Measurements from ENCODE around the gene SGPP2.

Gene SGPP2

GRCh38 chr2:222526480-222527277 is 102.3 kb downstream of the SGPP2 start:
- no peak for DNase-seq

GRCh38 chr2:222532315-222532714 is 108.0 kb downstream of the SGPP2 start:
- DNase-seq = no peak

- peak; percentile 54 for DNase-seq
Measured at GRCh38 chr2:222535477-222535876, 111.1 kb downstream of the SGPP2 start.

DNA sequence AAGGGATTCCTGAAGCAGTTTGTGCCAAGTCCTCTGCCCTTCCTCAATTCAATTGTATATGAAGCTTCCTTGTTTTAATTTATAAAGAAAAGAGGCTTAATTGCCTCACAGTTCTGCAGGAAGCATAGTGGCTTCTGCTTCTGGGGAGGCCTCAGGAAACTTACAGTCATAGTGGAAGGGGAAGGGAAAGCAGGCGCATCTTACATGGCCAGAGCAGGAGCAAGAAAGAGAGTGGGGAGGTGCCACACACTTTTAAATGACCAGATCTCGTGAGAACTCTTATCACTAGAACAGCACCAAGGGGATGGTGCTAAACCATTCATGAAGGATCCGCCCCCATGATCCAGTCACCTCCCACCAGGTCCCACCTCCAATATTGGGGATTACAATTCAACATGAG is 114.2 kb downstream of the SGPP2 start:
- no peak for DNase-seq

DNA sequence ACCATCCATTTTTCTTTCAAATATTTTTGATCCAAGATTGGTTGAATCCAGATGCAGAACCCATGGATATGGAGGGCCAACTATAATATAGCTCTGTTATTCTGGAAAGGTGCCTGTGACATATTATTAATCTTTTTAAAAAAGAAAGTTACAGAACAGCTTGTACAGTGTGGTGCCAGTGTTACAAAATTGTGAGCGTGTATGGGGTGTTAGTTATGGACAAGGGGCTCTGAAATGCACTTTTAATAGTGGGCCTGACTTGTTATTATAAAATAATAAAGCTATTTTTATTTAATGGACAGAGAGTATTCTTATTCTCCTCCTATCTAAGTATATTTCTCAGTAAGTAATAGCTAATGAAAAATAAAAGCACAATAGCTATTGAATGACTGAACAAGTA is 120.3 kb downstream of the SGPP2 start:
- no peak for DNase-seq

- peak; percentile 28 for DNase-seq
Measured at GRCh38 chr2:222545823-222546795, 121.8 kb downstream of the SGPP2 start.

DNA sequence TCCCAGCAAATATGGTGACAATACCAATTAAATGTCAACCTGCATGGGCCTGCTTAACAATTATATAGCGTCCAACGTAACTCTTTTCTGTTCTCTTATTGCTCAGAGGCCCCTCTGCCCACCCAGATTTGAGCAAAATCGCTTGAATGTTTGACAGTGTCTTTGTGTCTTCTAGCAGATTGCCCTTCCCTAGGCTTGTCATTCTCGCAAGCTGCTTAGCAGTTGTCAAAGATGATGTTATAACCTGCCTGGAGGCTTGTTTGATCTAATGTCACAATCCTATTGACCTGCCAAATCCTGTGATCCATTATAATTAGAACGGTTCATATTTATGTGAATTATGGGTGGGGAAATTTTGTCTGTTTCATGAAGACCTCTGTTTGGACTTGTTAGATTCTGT is 122.7 kb downstream of the SGPP2 start:
- peak; percentile 54 for DNase-seq

- peak; percentile 62 for DNase-seq
Measured at GRCh38 chr2:222548992-222549391, 124.6 kb downstream of the SGPP2 start.

- DNase-seq = no peak
Measured at GRCh38 chr2:222554517-222554916, 130.2 kb downstream of the SGPP2 start.

- no peak for DNase-seq
Measured at GRCh38 chr2:222561151-222561550, 136.8 kb downstream of the SGPP2 start.

DNA sequence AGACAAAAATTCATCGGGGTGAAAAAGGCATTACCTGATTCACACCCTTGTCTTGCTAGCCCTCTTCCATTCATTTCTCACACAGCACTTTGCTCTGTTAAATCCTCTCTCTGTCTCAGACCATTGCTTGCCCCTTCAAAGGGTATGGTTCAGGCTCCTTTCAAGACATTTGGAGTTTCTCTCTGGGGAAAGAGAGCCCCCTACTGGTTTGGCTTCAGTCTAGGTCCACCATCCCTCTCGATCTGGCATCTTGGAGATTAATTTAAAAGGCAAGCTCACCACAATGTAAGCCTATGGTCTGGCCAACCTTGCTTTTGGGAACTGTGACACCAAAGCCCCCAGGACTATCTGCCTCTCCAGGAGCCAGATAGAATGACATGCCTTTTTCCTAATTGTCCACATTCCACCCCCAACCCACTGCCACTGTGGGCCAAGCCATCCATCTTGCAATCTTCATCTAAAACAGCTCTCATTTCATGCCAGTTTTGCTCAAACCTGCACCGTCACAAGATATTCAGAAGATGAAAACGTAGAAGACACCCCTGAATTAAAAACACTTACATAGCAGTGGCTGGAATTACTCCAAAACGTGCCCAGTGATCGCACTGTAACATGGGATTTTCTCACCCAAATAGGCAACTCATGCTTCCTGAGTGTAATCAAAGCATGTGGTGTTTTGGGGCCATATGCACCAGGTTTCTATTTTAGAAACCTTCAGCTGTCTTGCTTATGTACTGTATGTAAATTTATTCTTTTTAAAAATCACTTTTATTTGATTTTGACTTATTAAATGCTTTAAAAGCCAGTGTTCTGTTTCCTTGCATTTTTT is 137.7 kb downstream of the SGPP2 start:
- peak; percentile 91 for DNase-seq

DNA sequence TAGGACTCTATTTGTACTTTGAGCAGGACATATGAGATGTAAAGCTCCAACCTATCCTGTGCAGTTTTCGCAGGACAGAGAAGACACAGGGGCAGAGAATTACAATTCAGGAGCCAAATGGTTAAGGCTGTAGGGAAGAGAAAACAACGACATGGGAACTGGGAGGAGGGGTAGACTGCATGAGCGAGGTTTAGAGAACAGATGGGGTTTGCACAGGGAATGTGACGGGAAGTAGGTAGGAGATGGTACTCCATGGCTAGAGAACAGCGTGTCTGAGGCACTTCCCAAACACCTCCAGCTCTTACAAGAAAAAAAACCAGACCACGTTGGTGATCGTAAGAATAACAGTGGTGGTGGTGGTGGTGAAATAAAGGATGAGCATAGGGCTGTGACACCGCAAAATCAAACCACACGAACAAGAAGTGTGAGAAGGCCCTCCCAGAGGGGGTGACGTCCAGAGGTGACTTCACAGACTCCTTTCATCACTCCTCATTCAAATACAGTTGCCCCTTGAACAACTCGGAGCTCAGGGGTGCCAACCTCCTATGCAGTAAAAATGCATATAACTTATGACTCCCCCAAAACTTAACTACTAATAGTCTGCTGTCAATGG is 138.9 kb downstream of the SGPP2 start:
- no peak for DNase-seq

DNA sequence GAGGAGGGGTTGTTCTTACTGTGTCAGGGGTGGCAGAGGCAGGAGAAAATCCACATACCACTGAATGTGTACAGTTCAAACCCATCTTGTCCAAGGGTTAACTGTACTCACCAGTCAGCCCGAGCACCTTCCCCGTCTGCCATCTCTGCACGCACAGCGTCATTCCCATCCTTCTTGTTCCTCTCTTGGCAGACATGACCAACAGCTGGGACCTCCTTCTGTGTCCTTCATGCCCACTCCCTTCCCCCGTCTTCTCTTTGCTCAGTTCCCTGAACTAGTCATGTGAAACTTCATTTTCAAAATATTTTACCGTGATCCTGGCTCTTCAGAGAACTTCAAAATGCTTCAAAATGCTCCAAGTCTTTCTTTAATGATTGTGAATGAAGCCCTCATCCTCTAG is 139.6 kb downstream of the SGPP2 start:
- no peak for DNase-seq

- DNase-seq = no peak
Measured at GRCh38 chr2:222566229-222566628, 141.9 kb downstream of the SGPP2 start.

DNA sequence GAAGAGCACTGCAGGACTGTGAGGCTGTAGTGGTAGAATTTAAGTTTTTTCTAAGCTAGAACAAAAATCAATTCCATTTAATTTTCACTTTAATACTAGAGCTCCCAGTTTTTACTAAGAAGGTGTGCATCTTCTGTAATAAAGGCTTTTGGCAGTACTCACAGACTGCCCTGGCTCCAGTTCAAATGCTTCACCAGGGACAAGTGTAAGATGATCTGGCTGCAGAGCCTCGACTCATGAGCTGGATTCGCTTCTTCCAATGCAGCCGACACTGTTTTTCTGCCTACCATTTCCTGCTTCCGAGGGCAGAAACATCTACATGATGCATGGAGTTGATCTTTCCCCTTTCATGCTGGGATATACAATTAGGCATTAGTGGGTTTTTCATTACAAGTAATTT is 144.5 kb downstream of the SGPP2 start:
- no peak for DNase-seq

GRCh38 chr2:222569826-222570225 is 145.5 kb downstream of the SGPP2 start:
- DNase-seq = no peak

- DNase-seq = no peak
Measured at GRCh38 chr2:222572264-222572721, 147.9 kb downstream of the SGPP2 start.

DNA sequence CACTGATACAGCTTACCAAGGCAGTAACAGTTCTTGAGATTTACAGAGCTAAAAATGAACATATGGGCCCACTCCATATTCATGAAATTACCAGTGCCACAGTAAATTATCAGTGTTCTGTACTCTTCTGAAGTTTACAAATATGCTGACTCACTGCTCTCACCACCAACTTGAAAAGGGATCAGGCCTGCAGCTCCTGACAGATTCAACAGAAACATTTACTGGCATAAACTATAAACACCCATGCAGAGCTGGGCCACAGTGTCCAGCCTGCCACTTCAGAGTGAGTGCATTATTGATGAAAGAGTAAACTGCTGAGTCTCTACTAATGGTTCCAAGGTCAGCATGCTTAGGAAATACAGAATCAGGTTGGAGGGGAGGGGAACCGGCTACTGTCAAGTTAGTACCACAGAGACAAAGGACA is 148.4 kb downstream of the SGPP2 start:
- DNase-seq = peak; percentile 56

GRCh38 chr2:222575618-222576017 is 151.3 kb downstream of the SGPP2 start:
- DNase-seq = no peak

GRCh38 chr2:222576171-222577081 is 152.1 kb downstream of the SGPP2 start:
- DNase-seq = no peak

GRCh38 chr2:222577341-222577740 is 153.0 kb downstream of the SGPP2 start:
- no peak for DNase-seq
